ENCODE measurements around the gene CENATAC. TPM values are rescaled to one million over a fixed set of nuclear protein-coding genes. Genes with fewer than 3 reads are reported as not detected.

Gene CENATAC
- total RNA-seq, 2 experiments from 2014 or later: 121 to 122 TPM

GRCh38 chr11:119028346-119029068 is 30.6 kb downstream of the CENATAC start:
- DNase-seq (no peak), ATAC-seq (ENCODE audit: poor library complexity) (no peak)
- Histone ChIP-seq H3K4me3 (ENCODE audit: low read length) (no peak overlapping the region), H3K36me3 (ENCODE audit: insufficient read depth, low read length) (peaks cover 38% of the 10 kb centered on the region), H3K27ac (ENCODE audit: low read depth in 1 of 2, low read length in 2 of 2) (peak overlapping the region; percentile 27 to 45), H3K9me3 (ENCODE audit: control insufficient read depth in 1 of 2, insufficient read depth in 1 of 2, low read length in 2 of 2) (no peaks in the 10 kb centered on the region), H3K4me1 (ENCODE audit: insufficient read depth, low read length) (peaks cover 34% of the 10 kb centered on the region), H3K27me3 (ENCODE audit: control insufficient read depth in 1 of 2, insufficient read depth in 2 of 2, low read length in 2 of 2) (no peaks in the 10 kb centered on the region)
- no peak for TF ChIP-seq CTCF (IDR thresholded peaks at IDR 0.05)
- ChIA-PET CTCF (interaction anchor here (1.2 kb wide), 1 partner anchor 10 kb away, joined by 3 read pairs; the partner anchor contains the start of gene TRAPPC4), POLR2A (interaction anchor here (5.8 kb wide), 1 partner anchor 9 kb away, joined by 94 read pairs; the partner anchor contains the start of genes RPS25 and TRAPPC4)
- no peaks in the 10 kb centered on the region for H3K27me3 Mint-ChIP-seq
- intact Hi-C loops (cut with DNase I, micrococcal nuclease): no loop called here
- no peaks in the 10 kb centered on the region for H3K9me3 Mint-ChIP-seq
- H3K4me1 Mint-ChIP-seq (ENCODE audit: low read depth): peaks cover 40% of the 10 kb centered on the region
- H3K4me3 Mint-ChIP-seq: peak overlapping the region; percentile 75
- H3K36me3 Mint-ChIP-seq (ENCODE audit: low read depth): peaks cover 28% of the 10 kb centered on the region
- H3K27ac Mint-ChIP-seq: peak overlapping the region; percentile 92

- ChIA-PET CTCF (interaction anchor here (1.2 kb wide), 1 partner anchor 10 kb away, joined by 3 read pairs; the partner anchor contains the start of gene TRAPPC4), POLR2A (interaction anchor here (2.0 to 5.8 kb wide), 2 partner anchors 9 to 31 kb away, joined by 10 to 94 read pairs; partner anchors contain the start of genes CENATAC, RPS25 and TRAPPC4)
- H3K27me3 Mint-ChIP-seq: no peaks in the 10 kb centered on the region
- TF ChIP-seq CTCF (IDR thresholded peaks at IDR 0.05): no peak
- Histone ChIP-seq H3K4me1 (ENCODE audit: insufficient read depth, low read length) (peaks cover 34% of the 10 kb centered on the region), H3K9me3 (ENCODE audit: control insufficient read depth in 1 of 2, insufficient read depth in 1 of 2, low read length in 2 of 2) (no peaks in the 10 kb centered on the region), H3K36me3 (ENCODE audit: insufficient read depth, low read length) (peaks cover 33% of the 10 kb centered on the region), H3K4me3 (ENCODE audit: low read length) (no peak overlapping the region), H3K27me3 (ENCODE audit: control insufficient read depth in 1 of 2, insufficient read depth in 2 of 2, low read length in 2 of 2) (no peaks in the 10 kb centered on the region), H3K27ac (ENCODE audit: low read depth in 1 of 2, low read length in 2 of 2) (peak overlapping the region; percentile 27 to 45)
- intact Hi-C loops (cut with DNase I, micrococcal nuclease): no loop called here
- peak overlapping the region; percentile 92 for H3K27ac Mint-ChIP-seq
- no peaks in the 10 kb centered on the region for H3K9me3 Mint-ChIP-seq
- H3K36me3 Mint-ChIP-seq (ENCODE audit: low read depth): peaks cover 24% of the 10 kb centered on the region
- no peak for ATAC-seq (ENCODE audit: poor library complexity)
- H3K4me1 Mint-ChIP-seq (ENCODE audit: low read depth): peaks cover 35% of the 10 kb centered on the region
- no peak for DNase-seq
- H3K4me3 Mint-ChIP-seq: peak overlapping the region; percentile 75
These were observed 31.1 kb downstream of the CENATAC start for GRCh38 chr11:119029069-119029339.

- Histone ChIP-seq H3K36me3 (ENCODE audit: insufficient read depth, low read length) (peaks cover 28% of the 10 kb centered on the region), H3K4me3 (ENCODE audit: low read length) (peak overlapping the region; percentile 91), H3K4me1 (ENCODE audit: insufficient read depth, low read length) (peaks cover 32% of the 10 kb centered on the region), H3K9me3 (ENCODE audit: control insufficient read depth in 1 of 2, insufficient read depth in 1 of 2, low read length in 2 of 2) (no peaks in the 10 kb centered on the region), H3K27ac (ENCODE audit: low read depth in 1 of 2, low read length in 2 of 2) (peak overlapping the region; percentile 45 to 74), H3K27me3 (ENCODE audit: control insufficient read depth in 1 of 2, insufficient read depth in 2 of 2, low read length in 2 of 2) (no peaks in the 10 kb centered on the region)
- Mint-ChIP-seq H3K27me3 (no peaks in the 10 kb centered on the region), H3K4me1 (ENCODE audit: low read depth) (peaks cover 31% of the 10 kb centered on the region), H3K9me3 (no peaks in the 10 kb centered on the region), H3K27ac (peak overlapping the region; percentile 92), H3K36me3 (ENCODE audit: low read depth) (peaks cover 19% of the 10 kb centered on the region), H3K4me3 (peak overlapping the region; percentile 75)
- DNase-seq (peak in 2 of 14 experiments; percentile 16 to 26), ATAC-seq (ENCODE audit: poor library complexity) (no peak)
- ChIA-PET CTCF (interaction anchor here (1.2 to 2.0 kb wide), 4 partner anchors 11 to 99 kb away, joined by 3 to 13 read pairs (median 6); partner anchors contain the start of genes CENATAC, HYOU1, RPS25 and TRAPPC4), POLR2A (interaction anchor here (0.6 to 5.8 kb wide), 7 partner anchors 10 to 73 kb away, joined by 3 to 94 read pairs (median 9); partner anchors contain the start of genes CENATAC, DPAGT1, RPS25 and TRAPPC4)
- intact Hi-C loops (cut with DNase I, micrococcal nuclease): loop anchor here (1.0 to 5.0 kb wide), 5 partner anchors 11 to 65 kb away; partner anchors contain the start of genes RPS25 (in 2 of the 2), TRAPPC4 (in 2 of the 2), CENATAC (in 1 of the 2) and HYOU1 (in 1 of the 2)
- TF ChIP-seq CTCF (IDR thresholded peaks at IDR 0.05): no peak
These were observed 31.5 kb downstream of the CENATAC start for GRCh38 chr11:119029340-119030028.

Data from CD4-positive, alpha-beta T cell (primary cell).